KMS-11 (cell line): ENCODE results near the gene PHF21B.

Source experiments
- H2AFZ ChIP-seq: fragments of 200-600 bp; sonication (generic); 2 replicates; pipeline ENCODE4 v1.6.1; 2016; ENCODE audit warnings: antibody characterized with exemption, mixed run types, low read depth
- H3K27ac ChIP-seq: fragments of 200-600 bp; sonication (generic); 2 replicates; pipeline ENCODE4 v1.6.1; 2016; ENCODE audit warnings: mild to moderate bottlenecking, mixed run types
- H3K27me3 ChIP-seq: fragments of 200-600 bp; sonication (generic); 2 replicates; pipeline ENCODE4 v1.6.1; 2017; ENCODE audit warnings: mild to moderate bottlenecking, low read depth, mixed run types, moderate library complexity; ENCODE audit not compliant: insufficient read depth
- H3K36me3 ChIP-seq: fragments of 200-600 bp; sonication (generic); 2 replicates; pipeline ENCODE4 v1.6.1; 2017; ENCODE audit warnings: mild to moderate bottlenecking, mixed run types; ENCODE audit not compliant: insufficient read depth
- H3K4me1 ChIP-seq: fragments of 200-600 bp; sonication (generic); 2 replicates; pipeline ENCODE4 v1.6.1; 2016; ENCODE audit warnings: mild to moderate bottlenecking, low read depth, mixed run types; ENCODE audit not compliant: poor library complexity, severe bottlenecking
- H3K4me2 ChIP-seq: fragments of 200-600 bp; sonication (generic); 2 replicates; pipeline ENCODE4 v1.7.0; 2016; ENCODE audit warnings: mild to moderate bottlenecking, mixed run types
- H3K4me3 ChIP-seq: fragments of 200-600 bp; sonication (generic); IDR thresholded peaks from 2 replicates; pipeline ENCODE4 v1.6.1; 2017; ENCODE audit warnings: low read depth, low read length, mixed read lengths; ENCODE audit not compliant: insufficient read depth
- H3K79me2 ChIP-seq: fragments of 200-600 bp; sonication (generic); 2 replicates; pipeline ENCODE4 v1.6.1; 2016; ENCODE audit warnings: low read depth, mixed run types; ENCODE audit not compliant: insufficient read depth
- H3K9ac ChIP-seq: fragments of 200-600 bp; sonication (generic); 2 replicates; pipeline ENCODE4 v1.6.1; 2016; ENCODE audit warnings: mild to moderate bottlenecking, mixed run types
- H4K20me1 ChIP-seq: fragments of 200-600 bp; sonication (generic); 2 replicates; pipeline ENCODE4 v1.6.1; 2016; ENCODE audit warnings: mild to moderate bottlenecking, mixed run types; ENCODE audit not compliant: insufficient read depth
- TF ChIP-seq, protein P1 (sequence below): fragments of 200-600 bp; sonication (generic); conservative IDR thresholded peaks from 2 replicates; pipeline ENCODE4 v1.6.1; 2017; ENCODE audit warnings: low read depth, mild to moderate bottlenecking, antibody characterized with exemption, low read length, moderate library complexity, mixed read lengths

Gene PHF21B

GRCh38 chr22:44950806-44951509, 58.8 kb downstream of the PHF21B start:
- Histone ChIP-seq H3K4me1 (no peaks in the 10 kb centered on the region), H3K9ac (no peak overlapping the region), H3K4me2 (no peak overlapping the region), H4K20me1 (no peaks in the 10 kb centered on the region), H3K36me3 (no peaks in the 10 kb centered on the region), H3K27ac (no peak overlapping the region), H2AFZ (no peak overlapping the region), H3K27me3 (peaks cover 36% of the 10 kb centered on the region), H3K79me2 (no peaks in the 10 kb centered on the region), H3K4me3 (no peak overlapping the region)
- TF ChIP-seq, protein P1, sequence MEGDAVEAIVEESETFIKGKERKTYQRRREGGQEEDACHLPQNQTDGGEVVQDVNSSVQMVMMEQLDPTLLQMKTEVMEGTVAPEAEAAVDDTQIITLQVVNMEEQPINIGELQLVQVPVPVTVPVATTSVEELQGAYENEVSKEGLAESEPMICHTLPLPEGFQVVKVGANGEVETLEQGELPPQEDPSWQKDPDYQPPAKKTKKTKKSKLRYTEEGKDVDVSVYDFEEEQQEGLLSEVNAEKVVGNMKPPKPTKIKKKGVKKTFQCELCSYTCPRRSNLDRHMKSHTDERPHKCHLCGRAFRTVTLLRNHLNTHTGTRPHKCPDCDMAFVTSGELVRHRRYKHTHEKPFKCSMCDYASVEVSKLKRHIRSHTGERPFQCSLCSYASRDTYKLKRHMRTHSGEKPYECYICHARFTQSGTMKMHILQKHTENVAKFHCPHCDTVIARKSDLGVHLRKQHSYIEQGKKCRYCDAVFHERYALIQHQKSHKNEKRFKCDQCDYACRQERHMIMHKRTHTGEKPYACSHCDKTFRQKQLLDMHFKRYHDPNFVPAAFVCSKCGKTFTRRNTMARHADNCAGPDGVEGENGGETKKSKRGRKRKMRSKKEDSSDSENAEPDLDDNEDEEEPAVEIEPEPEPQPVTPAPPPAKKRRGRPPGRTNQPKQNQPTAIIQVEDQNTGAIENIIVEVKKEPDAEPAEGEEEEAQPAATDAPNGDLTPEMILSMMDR: no peak

DNA sequence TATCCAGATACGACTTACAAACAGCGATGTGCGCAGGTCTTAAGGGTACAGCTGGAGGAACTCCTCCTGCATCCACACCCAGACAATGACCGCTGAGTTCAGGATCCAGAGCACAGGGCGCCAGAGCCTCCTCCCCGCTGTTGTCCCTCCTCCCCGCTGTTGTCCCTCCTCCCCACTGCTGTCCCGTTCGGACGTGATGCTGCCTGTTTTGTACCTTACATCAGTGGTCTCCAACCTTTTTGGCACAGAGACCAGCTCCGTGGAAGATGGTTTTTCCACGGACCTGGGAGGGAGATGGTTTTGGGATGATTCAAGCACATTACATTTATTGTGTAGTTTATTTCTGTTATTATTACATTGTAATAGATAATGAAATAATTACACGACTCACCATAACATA, 62.0 kb downstream of the PHF21B start:
- Histone ChIP-seq H3K9ac (no peak overlapping the region), H2AFZ (no peak overlapping the region), H3K79me2 (no peaks in the 10 kb centered on the region), H3K4me2 (no peak overlapping the region), H3K4me3 (no peak overlapping the region), H3K27me3 (peaks cover 27% of the 10 kb centered on the region; the same call in 1 of the 2 replicates), H3K36me3 (no peaks in the 10 kb centered on the region), H3K27ac (no peak overlapping the region), H4K20me1 (no peaks in the 10 kb centered on the region), H3K4me1 (no peaks in the 10 kb centered on the region)
- TF ChIP-seq, protein P1: no peak

GRCh38 chr22:44947049-44947448, 62.8 kb downstream of the PHF21B start:
- no peaks in the 10 kb centered on the region for H3K4me1 ChIP-seq
- TF ChIP-seq, protein P1: no peak
- no peak overlapping the region for H3K4me3 ChIP-seq
- no peak overlapping the region for H3K9ac ChIP-seq
- H4K20me1 ChIP-seq: no peaks in the 10 kb centered on the region
- H3K27me3 ChIP-seq: peaks cover 23% of the 10 kb centered on the region; the same call in 1 of the 2 replicates
- no peaks in the 10 kb centered on the region for H3K79me2 ChIP-seq
- no peaks in the 10 kb centered on the region for H3K36me3 ChIP-seq
- no peak overlapping the region for H3K27ac ChIP-seq
- H3K4me2 ChIP-seq: no peak overlapping the region
- H2AFZ ChIP-seq: no peak overlapping the region

- no peak overlapping the region for H2AFZ ChIP-seq
- no peak overlapping the region for H3K9ac ChIP-seq
- no peaks in the 10 kb centered on the region for H3K36me3 ChIP-seq
- H3K27ac ChIP-seq: no peak overlapping the region
- H3K4me3 ChIP-seq: no peak overlapping the region
- H3K4me2 ChIP-seq: no peak overlapping the region
- H3K4me1 ChIP-seq: no peaks in the 10 kb centered on the region
- H3K79me2 ChIP-seq: no peaks in the 10 kb centered on the region
- no peaks in the 10 kb centered on the region for H4K20me1 ChIP-seq
- TF ChIP-seq, protein P1: no peak
- H3K27me3 ChIP-seq: peaks cover 20% of the 10 kb centered on the region; the same call in 1 of the 2 replicates
These were observed 64.8 kb downstream of the PHF21B start for GRCh38 chr22:44944883-44945601.
